Measurements from ENCODE around the gene IKZF2.
A peak's percentile ranks its signal among the peaks of the same experiment; 100 is the strongest.

Gene IKZF2

DNA sequence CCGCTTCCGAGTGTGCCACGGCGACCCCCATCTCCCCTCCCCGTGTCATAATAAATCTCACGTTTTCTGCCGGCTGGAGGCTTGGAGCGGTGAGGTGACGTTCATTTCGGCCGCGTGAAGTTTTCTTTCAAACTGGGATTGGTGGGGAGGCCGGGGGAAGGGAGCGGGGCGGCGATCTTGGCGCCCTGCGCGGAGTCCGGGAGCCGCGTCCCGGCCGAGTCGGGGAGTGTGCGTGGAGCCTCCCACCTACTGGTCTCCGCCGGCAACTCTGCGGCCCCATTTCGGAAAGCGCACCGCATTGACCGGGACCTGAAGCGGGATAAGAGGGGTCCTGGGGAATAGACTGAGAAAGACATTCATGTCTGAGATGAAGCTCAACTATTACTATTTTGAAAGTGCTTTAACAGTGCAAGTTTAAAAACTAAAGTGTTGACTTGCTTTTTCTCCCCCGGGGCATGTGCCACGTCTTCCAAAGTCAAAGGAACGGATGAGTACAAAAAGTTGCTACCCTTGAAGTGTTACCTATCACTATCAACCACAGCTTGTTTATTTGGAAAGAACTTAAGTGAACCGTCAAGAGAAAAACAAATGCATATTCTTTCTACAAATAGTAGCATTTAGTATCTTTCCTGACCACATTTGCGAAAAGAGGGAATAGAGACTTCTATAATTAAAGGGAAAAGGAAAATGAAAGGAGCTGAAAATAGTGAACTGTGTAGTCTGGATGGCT lies 818 bp upstream of the IKZF2 start:
- peak; percentile 43 for DNase-seq

DNA sequence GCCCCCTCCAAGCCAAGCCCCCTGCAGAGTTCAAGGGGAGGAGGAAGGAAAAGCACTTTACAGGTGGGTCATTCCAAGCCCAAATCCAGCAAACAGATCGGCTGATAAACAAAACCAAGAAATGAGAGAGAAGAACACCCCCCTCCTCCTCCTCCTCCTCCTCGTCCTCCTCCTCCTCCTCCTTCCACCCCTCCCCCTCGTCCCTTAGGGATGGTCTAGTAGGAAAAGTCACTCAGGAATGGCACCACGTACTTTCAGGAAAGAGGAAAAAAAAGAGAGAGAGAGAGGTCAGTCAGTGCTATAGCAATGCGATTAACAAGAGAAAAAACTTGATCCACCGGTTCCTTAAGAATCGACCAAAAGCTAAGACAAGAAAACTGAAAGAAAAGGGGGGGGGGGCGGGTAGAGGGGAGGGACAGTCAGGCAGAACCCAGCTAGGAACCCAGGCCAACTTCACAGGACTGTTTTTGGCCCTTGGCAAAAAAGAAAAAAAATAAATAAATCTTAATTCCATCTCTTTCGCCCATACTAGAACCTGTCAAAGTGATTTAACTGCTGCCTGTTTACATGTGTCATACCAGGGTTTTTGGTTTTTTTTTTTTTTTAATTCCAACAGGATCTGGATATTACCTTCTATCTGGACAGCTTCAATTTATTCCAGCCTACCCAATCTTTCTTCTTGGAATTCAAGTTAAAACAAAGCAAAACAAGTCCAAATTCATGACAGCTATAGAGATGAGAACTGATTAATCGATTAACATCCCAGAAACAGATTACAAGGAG lies 906 bp downstream of the IKZF2 start:
- no peak for DNase-seq

DNA sequence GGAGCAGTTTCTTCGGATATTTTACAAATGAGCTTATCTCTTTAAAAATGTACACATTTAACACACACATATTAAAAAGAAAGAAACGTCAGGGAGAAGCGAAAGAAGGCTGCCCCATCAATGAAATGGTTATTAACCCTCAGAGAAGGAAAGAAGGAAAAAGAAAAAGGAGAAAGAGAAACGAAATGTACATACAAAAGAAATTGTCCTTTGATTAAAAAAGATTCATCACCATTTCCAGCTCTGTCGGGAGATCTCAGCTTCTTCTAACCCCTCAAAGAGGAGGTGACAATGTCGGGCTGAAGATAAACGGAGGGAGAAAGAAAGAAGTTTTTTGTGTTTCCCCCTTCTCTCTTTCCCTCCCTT lies 1.5 kb downstream of the IKZF2 start:
- no peak for DNase-seq

DNA sequence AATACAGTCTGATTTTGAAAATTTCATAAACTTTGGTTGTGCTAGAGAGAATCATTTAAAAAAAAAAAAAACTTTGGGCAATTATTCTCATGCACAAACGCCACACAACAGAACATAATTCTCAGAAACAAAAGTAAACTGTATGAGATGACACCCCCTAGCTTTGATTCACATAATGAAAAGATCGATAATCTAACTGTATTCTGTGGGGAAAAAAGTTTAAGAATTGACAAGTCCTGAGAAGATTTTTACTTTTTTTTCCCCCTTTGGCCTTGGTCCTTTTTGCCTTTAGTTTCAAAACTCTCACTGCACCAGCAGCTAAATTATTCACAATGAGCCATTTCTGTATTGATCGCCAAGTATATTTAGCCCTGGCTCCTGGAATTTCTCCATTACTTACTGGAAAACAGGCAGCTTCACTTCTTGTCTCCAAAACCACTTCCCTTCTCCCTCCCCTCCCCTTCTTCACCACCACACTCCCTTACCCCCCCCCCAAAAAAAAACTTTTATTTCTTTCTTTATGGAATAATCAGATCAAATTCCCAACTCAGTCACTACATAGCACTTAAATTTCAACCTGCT lies 2.0 kb downstream of the IKZF2 start:
- no peak for DNase-seq

DNA sequence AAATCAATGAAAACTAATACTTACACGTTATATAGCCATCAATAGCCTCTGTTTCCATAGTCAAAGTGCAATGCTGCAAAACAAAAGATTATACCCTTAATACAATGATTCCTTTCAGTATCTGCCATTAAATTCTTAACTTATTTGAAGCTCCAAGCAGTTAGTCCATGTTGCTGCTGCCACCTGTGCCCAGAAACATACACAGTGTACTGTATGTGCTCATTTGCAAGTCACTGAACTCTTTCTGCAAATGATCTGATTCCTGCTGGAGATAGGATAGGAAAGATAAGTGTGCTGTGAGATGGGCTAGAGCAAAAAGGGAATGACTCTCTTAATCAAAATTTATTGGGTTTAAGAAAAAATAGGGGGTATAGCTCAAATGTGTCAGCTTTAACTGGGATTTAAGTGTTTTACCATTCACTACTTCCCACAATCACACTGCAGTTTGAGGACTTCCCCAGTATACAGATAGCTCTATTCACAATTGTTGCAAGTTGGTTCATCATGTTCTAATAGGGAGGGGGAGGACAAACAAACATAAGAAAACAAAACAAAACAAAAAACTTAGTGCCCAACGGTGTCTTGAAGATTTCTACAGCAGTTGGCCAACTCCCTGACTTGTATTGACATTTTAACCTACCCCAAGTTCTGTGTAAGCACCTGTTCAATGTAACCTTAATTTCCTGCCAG lies 2.7 kb downstream of the IKZF2 start:
- no peak for DNase-seq

DNA sequence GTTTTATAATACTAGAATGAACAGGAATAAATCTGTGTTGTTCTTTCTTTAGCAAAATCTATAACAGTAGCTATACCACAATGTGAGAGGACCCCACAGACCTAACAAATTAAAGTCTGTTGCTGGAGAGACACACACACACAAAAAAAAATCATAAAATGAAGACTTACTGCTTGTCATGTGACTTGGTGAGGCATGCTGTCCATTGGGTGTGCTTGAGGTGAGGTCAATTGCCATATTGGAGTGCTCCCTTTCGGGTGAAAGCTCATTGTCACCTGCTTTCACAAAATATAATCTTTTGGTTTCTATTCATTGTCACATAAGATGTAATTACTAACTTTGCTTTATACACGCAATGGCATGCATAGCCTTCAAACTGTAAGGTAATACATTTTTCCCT lies 3.9 kb downstream of the IKZF2 start:
- no peak for DNase-seq

DNA sequence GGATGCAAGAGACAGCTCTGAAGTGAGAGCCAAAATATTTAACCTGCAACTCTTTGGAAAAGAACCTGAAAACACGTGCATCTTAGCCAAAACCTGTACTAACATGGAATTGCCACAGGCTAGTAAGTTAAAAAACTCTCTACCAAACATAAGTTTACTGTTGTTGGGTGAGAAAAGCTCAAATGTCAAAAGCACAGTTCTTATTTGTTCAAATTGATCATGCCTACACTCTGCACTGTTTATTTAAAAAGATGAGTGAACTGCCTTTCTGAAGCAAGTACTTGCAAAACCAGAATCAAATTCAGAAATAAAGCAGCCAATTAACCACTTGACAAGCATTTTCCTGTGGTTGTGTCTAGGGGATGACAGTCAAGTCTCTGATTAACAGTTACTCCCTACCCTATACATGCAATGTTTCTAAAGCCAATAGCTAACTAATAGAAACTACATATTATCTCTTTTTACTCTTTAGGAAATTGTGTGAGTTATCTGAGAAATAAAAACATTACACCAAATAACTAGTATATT lies 5.6 kb downstream of the IKZF2 start:
- DNase-seq = peak; percentile 40

DNA sequence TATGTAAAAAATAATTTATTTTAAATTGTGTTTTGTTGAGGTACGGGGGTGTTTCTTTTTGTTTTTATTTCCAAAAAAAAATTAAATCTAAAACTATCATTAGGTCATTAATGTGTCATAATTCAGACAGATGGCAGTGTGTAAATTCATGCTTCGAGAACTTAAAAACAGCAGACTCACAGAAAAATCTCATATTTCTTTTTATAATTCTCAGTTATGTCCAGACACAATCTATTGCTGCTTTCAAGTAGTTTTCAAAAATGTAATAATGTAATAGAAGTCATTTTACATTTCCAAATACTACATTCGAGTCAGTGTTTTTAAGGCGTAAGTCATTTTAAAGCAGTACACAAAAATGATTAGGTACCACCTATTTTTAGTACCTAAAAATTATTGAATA lies 14.3 kb downstream of the IKZF2 start:
- DNase-seq = no peak

DNA sequence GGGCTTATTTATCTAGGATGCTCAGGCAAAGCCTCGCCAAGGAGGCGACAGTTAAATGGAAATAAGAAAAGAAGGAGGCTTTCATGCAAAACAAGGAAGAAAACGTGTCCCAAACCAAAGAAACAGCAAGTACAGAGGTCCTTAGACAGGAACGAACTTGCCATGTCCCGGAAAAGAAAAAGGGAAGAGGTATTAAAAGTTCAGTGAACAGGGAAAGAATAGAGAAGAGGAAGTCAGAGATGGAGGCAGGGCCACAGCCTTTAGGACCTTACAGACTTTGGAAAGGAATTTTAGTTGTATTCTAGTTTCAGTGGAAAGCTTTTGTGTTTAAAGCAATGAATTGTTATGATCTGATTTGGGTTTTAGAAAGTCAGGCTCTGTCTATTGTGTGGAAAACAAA lies 22.1 kb downstream of the IKZF2 start:
- no peak for DNase-seq

DNA sequence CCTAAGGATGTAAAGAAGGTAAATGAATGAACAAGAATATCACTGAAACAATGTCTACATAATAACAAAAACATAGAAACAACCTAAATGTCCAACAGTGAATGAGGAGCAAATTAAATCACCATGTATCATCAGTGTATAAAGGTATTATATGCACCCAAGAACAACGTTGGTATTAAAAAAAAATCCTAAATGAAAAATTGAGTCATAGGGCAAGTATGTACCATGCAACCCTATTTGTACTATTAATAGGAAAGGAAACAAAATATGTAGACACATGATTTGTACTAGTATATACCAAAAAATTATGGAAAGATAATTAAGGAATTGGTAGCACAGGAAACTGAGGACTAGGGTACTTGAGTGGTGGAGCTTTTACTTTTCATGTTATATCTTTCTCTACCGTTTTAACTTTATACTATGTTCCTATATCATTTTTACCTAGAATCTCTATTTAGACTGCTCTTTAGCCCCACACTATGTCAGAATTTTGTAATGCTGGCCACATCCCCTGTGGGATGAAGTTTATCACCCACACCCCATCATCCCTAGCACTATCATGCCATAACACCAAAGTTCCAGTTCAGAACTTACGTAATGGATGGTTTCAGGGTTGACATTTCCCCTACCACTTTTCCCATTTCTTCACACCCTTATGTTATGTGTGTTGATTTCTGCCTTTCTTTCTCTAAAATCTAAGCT lies 25.6 kb downstream of the IKZF2 start:
- no peak for DNase-seq

DNA sequence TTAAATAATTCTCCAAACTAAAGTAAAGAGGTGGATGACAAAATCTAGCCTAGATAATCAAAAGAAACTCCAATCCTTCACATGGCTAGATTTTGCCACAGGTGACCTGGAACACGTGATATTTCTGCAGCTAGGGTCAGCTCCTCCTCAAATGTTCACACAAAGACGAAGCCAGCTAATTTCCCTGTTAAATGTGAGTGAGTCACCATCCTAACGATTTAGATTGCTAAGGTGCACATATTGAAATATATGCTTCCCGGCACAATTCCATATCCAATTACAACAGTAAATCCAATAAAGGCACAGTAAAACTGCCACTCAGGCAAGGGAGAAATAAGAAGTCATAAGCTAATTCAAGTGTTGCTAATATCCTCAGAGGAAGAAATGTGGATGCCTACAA lies 28.7 kb downstream of the IKZF2 start:
- no peak for DNase-seq

DNA sequence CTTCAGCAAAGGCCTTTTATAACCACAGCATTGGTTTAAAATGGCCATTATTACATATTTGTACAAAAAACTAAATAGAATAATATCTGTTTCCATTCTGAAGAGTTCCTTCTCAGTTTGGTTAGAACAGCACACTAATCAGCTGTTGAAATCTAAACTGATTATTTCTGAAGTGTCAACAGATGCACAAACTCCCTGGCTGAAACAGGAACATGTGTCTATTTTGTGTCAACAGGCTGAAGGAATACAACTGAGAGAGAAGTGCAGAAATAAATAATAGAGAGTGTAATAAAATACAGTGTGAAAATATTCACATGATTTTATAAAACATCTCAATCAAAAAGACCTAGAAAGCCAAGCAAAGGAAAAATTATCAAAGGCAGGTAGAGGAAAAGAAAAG lies 29.7 kb downstream of the IKZF2 start:
- no peak for DNase-seq

DNA sequence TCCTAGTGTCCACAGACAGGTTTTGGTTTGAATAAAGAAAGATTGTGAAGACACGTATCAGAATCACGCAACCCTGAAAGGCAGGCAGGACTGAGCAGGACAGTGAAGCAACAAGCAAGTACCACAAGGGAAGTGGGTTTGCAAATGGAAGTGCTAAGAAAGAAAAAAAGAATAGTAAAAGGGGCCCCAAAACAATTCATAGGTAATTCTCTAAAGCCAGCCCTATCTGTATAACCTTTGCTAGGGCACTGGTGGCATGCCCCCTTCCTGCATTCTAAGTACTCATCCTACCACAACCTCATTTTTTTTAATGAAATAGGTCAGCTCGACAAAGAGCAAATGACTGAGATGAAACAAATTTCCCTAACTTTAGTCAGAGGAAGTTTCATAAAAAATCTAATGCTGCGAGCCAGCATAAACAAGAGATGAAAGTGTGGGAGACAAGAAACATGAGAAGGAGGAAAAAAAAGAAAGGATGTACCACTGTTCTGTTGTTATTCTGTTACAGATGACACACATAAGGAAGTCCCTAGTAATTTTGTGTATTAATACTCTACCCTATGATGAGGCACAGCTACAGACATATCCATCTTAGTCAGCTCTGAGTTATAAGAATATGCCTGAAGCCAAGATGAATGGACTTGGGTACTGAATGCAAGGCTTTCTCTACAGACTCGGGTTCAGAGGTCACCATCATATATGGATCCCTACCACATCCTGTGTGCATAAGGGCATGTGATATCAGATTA lies 32.2 kb downstream of the IKZF2 start:
- DNase-seq = no peak

DNA sequence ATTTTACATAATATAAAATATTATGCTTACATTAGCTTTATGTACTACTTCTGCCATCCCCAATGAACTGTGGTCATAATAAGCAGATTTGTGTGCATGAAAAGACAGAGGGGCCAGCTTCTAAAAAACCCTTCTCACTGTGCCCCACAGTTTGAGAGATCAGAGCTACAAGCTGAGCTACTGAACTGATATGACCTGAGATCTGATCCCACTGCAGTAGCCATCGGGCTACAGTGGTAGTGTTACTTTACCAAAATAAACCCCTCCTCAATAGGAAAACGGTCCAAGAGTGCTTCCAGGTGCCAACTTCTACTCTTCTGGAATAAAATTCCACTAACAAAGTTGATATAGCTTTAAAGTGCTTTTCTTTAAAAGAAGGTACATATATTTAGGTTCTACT lies 43.1 kb downstream of the IKZF2 start:
- no peak for DNase-seq

DNA sequence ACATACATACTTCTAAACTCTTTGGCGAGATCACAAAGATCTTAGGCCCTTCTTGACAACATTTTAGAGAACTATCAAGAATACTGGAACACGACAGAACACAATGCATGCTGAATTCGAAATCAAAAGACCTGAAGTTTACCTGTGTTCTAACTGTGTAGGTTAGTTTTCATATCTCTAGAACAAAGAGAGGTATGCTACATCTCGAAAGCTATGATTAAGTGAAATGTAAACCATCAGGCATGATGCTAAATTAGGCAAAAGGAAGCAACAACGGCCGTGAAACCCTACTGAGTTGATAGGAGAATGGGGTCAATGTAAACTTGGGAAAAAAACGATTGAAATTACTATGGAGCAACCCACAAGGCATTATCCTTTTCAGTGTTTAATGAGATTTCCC lies 43.7 kb downstream of the IKZF2 start:
- no peak for DNase-seq

DNA sequence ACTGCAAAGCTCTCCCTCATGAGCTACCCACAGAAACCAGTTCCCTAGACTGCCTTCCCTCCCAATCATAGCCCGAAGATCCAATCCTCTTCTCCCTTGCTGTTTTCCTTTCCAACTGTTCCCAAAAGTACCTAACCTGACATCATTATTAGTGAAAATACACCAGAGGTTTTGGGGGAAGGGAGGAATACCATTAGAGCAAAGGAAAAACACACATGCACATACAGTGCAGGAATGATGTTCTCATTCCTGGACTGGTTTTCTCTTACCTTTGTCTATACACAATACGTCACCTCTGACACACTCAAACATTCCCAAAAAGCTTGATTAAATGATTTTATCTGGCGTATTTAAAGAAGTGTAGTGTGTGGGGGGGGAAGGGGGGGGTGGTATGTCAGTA lies 46.2 kb downstream of the IKZF2 start:
- no peak for DNase-seq

DNA sequence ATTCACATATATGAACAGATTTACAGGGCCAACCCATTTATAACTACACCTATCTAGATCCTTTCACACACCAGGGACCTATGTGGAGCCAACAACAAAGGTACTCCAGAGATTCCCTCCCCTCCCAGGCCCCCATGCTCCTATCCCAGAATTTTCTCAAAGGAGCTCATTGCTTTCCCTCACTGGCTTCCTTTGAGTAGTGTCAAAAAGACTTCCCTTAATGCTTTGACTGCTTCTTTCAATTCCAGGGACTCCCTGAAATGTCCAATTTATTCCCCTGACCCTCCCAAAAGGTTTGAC lies 46.6 kb downstream of the IKZF2 start:
- no peak for DNase-seq

DNA sequence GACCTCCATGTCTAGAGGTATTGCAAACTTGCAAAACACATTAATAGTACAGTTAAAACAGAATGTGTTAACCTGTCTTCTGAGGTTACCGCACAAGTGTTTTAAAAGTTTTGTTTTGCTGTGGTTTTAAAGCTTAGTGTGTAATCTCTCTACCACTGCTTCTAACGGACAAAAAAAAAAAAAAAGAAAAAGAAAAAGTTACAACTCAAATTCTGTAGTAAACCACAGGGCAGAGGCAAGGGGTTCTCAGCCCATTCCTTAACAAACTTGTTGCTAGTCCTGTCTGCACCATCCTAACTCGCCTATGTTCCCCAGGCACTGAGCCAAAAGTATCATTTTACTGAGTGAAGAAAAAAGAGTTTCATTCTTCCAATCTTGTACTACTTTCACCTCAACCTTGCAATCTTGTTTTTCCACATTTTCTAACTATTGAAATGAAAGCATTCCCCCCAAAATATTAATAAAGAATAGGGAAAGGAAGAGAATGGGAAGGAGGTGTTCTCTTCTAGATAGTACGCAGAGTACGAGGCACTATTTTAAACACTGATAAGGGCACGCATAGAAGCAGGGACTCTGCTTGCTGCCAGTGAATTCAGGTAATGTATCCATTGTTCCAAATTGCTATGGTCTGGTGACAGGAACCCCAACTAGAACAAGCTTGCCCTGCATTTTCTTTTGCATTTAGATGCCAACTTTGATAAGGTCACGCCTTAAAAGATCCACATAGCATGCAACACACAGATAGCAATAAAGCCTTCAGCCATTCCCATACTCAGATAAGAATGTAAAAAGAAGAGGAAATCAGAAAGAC lies 47.1 kb downstream of the IKZF2 start:
- DNase-seq = no peak

DNA sequence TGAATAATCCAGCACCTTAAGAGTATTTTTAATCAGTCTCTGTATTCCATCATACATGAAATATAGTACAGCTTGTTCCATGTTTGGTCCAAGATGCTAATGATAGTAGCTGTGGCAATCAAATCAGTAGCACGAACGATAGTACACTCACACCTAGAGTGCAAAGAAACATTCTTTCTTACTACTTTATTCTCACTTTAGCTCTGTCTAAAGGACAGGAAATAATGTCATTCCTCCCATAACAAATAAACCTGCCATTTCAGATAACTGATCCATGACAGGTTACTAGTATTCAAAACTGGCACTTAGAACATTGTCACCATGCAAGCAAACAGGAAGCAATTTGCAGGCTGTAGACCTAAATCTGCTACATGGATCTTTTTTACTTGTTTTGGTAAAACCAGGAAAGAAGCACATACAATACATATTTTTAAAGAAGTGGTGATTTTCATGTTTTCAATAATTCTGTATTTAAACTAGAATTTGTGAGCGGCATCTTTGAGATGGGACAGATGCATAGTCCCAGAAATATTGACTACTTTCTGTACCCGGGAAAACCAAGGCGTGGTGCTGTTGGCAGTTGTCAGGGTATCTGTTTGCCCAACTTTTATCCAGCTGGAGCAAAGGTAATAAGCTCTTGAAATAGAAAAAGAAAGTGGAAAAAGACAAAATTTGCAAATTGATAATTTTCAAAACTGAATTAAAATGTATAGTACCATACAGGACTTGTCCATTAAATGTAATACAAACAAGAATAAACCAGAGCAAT lies 49.5 kb downstream of the IKZF2 start:
- DNase-seq = no peak

DNA sequence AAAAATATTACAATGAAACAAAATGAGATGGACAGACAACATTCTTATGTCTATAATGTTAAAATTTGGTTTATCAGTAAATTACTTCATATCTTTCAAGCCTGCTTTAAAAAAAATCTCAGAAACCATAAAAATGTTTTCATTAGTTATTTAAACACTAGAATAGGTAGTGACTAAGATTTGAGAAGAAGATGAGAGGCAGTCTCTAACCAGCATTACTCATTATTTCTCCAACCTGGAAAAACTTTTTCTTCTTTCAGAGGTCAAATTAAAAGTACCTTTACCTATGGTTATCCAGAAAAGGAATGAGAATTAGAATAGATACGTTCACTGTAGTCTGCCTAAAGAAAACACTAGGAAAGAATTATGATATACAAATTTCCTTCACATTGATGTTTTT lies 50.3 kb downstream of the IKZF2 start:
- DNase-seq = no peak

DNA sequence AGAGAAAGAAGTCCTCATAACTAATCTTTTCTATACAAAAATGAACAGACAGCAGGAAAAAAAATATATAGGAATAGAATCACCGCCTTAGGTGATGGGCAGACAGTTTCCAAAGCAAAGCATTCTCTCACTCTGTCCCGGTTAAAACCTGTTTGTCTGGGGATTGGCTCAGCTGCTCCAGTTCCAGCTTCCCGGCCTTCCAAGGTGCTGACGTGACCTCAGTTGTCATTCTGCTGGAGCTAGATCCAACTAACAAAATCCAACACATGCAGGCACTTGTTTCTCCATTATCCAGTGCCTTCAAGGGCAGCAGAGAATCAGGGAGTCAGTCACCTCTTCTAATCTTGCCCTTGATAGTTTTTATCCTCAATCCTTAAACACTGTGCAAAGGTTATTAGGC lies 52.8 kb downstream of the IKZF2 start:
- DNase-seq = no peak
